GM19238 (cell line): ENCODE results near the gene SMARCD3.

Experiments
- DNase-seq: peaks from one replicate; pipeline ENCODE4 v3.0.0; 2011; ENCODE audit warnings: low spot score; ENCODE audit not compliant: insufficient read length

Gene SMARCD3

DNA sequence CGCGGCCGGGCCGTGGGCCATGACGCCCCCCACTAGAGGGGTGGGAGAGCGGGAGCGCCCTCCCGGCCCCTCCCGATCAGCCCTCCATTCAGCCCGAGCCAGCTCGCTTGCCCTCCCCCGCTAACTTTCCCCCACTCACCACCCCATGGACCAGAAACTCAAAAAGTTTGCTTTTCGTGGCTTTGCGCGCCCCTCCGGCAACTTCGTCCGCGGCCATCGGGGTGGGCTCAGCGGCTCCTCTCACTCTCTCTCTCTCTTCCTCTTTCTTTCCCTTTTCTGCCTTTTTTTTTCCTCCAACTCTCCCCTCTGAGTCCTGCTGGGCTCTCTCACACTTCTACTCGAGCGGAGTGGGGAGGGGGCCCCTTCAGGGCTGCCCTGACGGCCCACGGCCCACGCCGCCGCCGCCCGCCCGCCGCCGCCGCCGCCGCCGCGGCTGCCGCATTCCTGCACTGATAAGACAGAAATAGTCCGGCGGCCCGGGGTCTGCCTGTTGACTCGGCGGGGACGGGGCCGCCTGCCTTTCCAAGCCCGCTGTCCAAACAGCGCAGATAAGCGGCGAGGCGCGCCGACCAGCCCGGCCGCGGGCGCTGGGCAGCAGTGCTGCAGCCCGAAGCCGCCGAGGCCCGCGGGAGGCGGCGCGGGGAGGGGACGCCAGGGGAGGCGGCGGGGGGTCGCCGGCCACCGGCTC, at the start of gene SMARCD3:
Gene SMARCD3, minus strand, starts transcription at position 349 of the 688 bp plus-strand sequence. Its CDS starts 132 bp downstream, at position 217.
- DNase-seq = no peak

DNA sequence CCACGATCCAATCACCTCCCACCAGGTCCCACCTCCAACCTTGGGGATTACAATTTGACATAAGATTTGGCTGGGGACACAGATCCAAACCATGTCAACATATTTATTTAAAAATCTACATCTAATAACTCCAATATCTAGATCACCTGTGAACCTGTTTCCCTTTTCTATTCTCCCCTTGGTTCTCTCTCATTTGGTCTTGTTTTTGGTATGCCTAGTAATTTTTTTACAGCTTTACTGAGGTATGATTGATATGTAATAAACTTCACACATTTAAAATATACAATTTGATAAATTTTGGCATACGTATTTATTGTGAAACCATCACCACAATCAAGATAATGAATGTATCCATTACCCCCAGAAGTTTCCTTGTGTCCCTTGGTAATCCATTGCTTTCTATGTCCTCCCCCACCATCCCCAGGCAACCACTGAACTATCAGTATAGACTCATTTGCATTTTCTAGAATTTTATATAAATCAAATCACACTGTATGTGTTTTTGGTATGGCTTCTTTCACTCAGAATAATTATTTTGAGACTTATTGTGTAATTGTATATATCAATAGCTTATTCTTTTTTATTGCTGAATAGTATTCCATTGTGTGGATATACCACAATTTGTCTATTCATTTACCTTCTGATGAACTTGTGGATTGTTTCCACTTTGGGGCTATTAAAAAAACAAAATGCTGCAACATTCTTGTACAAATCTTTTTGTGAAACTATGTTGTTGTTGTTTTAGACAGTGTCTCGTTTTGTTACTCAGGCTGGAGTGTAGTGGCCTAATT, 47.9 kb upstream of the SMARCD3 start:
- no peak for DNase-seq

DNA sequence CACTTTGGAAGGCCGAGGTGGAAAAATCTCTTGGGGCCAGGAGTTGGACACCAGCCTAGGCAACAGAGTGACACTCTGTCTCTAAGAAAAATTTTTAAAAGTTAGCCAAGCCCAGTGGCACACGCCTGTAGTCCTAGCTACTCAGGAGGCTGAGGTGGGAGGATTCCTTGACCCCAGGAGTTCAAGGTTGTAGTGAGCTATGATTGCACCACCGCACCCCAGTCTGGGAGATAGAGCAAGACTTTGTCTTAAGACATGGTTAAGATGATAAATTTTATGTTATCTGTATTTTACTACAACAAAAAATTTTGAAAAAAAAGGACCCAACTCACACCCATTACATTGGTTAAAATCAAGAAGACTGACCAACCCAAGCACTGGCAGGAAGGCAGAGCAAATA, 44.4 kb upstream of the SMARCD3 start:
- DNase-seq = no peak

DNA sequence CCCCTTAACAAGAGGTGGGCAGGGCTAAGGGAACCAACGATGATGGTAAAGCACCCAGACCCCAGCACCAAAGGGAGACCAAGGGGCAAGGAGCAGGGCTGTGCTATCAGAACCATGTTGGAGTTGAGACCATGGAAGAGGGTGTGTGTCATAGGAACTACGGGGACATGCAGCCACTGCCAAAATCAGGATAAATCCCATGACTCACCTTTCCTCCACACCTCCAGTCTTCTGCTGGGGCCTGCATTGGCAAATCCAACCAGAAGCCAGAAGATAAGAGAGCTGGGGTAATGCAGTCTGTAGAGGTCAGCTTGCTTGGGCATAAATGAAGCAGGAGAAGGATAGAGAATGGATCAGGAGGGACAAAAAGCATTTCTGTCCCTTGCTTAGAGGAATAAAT, 42.7 kb upstream of the SMARCD3 start:
- DNase-seq = no peak

DNA sequence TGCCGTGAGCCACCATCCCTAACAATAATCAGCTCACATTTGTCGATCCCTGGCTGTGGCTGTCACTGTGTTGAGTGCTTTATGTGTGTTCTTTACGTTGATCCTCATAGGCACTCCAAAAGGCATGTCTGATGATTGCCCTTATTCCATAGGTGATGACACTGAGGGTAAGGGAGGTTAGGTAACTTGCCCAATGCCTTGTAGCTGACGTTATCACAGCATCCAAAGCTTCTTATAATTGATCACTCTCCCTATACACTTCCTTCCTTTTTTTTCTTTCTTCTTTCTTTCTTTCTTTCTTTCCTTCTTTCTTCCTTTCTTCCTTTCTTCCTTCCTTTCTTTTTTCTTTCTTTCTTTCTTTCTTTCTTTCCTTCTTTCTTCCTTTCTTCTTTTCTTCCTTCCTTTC, 41.9 kb upstream of the SMARCD3 start:
- no peak for DNase-seq

DNA sequence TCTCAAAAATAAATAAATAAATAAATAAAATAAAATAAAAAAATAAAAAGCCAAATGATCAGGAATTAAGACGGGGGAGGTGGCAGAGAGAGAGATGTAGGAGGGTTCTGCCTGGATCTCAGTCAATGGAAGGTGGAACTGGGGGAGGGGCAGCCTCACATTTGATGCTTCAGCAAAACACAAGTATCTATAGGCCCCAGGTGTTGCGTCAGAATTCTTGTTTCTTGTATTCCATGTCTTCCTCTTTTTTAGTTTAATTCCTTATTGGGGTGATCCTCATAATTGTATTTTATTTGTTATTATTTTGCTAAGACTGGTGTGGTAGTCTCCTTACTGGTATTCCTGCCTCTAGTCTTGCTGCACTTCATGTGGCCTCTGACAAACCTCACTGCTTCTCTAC, 41.4 kb upstream of the SMARCD3 start:
- DNase-seq = no peak

DNA sequence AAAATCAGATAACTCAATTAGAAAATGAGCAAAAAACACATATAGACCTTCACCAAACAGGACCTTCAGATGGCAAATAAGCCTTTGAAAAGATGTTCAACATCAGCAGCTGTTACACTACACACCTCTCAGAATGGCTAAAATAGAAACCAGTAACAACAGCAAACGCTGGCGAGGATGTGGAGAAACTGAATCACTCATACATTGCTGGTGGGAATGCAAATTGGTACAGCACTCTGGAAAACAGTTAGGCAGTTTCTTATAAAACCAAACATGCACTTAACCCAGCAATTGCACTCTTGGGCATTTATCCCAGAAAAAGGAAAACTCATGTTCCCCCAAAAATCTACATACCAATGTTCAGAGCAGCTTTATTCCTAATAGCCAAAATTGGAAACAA, 37.7 kb upstream of the SMARCD3 start:
- DNase-seq = no peak

DNA sequence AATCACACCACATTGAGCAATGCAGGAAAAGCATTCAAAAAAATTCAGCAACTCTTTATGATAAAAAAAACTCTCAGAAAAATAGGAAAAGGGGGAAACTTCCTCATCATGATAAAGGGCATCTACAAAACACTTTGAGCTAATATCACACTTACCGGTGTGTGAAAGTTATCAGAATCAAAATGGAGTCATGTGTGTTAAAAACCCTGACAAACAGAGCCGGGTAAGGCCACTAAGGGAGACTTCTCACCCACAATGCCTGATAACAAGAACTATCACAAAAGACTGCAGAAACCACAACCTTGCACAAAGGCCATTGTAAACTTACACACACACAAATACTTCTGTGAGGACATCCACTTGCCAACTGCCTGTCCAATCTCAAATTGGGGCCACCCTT, 34.8 kb upstream of the SMARCD3 start:
- no peak for DNase-seq

DNA sequence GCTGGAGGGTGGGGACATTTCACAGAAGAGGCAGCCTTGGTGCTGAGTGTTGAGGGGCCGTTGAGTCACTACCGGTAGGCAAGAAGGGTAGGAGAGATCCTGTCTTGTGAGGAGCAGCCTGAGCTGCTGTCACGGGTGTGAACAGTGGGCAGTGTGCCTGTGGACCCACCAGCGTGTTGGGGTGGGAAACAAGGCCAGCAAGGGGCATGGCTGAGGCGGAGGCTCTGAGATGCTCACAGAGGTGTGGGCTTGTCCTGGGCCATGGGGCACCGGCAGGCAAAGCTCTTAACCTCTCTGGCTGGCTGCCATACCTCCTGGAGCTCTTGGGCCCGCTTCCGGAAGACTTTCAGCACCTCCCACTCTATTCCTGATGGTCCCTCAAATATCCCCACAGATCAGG, 33.6 kb upstream of the SMARCD3 start:
- DNase-seq = no peak

DNA sequence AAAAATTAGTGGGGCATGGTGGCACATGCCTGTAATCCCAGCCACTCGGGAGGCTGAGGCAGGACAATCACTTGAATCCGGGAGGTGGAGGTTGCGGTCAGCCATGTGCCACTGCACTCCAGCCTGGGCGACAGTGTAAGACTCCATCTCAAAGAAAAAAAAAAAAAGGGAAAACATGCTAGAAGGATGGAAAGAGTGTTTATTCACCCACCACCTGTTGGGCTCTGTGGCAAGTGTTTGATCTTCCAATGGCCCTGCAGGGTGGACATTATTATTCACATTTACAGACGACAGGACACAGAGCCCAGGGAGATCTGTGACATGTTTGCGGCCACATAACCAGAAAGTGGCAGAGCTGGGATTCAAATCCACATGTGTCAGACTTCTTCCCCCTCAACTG, 33.2 kb upstream of the SMARCD3 start:
- DNase-seq = no peak

DNA sequence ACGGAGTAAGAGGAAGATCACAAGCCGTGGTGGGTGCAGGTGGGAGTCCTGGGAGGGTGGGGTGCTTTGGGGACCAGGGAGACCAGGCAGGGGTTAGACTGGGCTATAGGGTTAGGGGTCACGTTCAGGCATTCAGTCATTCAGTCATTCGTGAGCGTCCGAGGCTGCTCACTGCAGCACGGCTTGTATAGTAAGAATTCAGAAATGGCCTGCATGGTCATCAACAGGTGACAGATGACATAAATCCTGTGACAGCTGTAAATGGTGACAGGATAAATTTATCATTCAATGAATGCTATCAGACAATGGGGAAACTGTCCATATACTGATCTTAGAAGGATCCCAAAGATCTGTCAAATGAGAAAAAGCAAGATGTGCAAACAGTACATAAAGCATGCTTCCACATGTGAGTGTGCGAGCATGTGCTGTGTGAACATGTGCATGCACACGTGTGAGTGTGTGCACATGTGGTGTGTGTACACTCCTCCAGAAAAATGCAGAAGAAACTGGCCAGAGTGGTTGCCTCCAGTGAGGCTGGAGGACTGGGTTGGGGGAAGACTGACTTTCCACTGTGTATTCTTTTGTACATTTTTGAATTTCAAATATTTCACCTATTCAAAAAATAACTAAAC, 32.0 kb upstream of the SMARCD3 start:
- DNase-seq = no peak

DNA sequence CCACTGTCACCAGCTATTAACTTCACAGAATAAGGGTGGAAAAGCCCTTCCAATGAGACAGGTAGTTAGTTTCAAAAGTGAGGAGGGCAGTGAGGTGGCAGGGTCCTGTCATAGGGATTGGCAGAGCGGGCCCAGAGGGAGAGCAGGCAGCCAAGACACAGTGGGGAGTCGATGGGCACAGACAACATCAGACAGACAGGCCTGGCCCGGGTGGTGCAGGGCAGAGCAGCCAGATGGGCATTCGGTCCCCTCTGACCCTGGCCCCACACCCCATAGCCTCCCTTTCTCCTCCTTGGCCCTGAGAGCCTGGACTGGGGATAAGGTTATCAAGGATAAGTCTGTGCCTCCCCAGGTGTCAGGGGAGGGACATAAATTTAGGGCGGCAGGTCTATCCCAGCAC, 31.4 kb upstream of the SMARCD3 start:
- no peak for DNase-seq

DNA sequence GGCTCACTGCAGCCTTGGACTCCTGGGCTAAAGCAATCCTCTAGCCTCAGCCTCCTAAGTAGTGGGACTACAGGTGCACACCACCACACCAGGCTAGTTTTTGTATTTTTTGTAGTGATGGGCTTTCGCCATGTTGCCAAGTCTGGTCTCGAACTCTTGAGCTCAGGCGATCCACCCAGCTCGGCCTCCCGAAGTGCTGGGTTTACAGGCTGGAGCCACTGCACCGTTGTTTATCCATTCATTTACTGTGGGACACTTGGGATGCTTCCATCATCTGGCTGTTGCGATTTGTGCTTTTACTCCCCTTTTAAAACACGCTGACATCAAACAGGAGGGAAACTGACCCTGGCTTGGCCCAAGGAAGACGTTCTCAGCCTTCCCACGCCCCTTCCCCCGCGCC, 30.5 kb upstream of the SMARCD3 start:
- DNase-seq = no peak

DNA sequence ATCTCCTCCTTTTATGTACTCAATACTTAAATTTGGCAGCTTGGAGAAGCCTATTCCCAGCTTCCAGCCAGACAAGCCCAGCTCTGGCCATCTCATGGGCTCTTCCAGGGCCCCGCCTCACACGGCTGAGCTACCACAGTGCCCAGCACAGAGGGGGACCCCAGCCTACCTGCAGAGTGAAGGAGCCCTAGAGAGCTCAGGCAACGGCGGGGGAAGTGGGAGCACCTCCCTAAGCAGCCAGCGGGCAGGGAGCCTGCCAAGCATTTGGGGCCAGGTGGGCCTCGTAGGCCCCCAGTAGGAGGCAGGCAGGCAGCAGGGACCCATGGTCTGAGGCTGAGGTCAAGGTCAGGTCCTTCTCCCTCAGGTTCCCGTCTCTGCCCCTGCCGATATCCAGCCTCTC, 29.1 kb upstream of the SMARCD3 start:
- DNase-seq = no peak

DNA sequence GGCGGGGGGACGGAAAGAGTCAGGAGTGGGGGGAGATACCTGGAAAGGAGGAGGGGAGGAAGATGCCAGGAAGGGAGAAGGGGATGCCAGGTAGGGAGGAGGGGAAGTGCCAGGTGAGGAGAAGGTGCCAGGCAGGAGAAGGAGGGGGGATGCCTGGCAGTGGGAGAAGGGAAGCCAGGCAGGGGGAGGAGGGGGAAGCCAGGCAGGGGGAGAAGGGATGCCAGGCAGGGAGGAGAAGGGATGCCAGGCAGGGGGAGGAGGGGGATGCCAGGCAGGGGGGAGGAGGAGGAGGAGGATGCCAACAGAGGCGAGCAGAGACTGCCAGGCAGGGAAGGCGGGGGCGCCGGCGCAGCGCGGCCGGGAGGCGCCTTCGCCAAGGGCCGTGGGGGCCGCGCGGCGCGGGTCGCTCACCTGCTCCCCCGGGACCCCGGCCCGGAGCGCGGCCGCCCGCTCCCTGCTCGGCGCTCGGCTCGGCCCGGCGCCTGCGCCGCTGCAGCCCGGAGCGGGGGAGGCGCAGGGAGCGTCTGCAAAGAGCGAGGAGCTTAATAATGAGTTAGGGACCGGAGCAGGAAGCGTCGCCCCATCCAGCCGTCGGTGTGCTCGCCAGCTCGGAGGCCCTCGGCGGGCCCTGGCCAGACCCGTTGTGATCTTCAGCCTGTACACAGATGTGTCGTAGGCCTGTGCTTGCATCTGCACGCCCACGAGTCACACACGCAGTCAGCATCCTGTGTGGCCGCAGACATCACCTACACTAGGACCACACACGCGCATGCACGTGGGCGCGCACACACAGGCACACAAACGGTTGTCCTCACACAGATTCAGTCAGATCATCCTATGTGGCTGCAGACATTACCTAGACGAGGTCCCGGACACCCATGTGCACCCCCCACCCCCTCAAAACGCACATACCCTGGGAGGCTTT, 28.4 kb upstream of the SMARCD3 start:
- peak; percentile 60 for DNase-seq

DNA sequence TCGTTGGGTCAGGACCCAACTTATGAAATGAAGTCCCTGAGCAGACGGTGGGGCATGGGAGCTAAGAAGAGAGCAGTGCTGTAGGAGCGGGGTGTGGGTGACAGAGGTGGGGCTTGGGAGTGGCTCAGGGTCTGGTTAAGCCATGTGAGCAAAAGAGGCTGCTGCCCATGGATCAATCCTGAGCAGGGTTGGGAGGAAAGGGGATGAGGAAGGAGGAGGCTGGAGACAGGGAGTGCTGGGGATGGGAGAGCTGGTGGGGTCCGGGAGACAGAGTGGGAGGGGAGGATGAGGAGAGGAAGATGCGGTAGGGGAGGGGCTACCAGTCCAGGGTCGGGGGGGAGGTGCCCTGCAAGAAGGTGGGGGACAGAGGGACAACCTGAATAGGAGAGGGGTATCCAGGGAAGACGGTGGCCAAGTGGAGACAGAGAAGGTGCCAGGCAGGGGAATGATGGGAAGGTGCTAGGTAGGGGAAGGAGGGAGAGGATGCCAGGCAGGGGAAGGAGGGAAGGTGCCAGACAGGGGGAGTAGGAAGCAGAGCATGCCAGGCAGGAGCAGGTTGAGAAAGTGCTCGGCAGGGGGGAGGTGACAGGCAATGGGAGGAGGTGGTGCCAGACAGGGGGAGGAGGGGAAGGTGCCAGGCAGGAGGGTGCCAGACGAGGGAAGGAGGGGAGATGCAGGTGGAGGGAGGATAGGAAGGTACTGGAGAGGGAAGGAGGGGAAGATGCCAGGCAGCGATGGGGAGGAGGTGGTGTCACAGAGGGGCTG, 27.5 kb upstream of the SMARCD3 start:
- DNase-seq = no peak

DNA sequence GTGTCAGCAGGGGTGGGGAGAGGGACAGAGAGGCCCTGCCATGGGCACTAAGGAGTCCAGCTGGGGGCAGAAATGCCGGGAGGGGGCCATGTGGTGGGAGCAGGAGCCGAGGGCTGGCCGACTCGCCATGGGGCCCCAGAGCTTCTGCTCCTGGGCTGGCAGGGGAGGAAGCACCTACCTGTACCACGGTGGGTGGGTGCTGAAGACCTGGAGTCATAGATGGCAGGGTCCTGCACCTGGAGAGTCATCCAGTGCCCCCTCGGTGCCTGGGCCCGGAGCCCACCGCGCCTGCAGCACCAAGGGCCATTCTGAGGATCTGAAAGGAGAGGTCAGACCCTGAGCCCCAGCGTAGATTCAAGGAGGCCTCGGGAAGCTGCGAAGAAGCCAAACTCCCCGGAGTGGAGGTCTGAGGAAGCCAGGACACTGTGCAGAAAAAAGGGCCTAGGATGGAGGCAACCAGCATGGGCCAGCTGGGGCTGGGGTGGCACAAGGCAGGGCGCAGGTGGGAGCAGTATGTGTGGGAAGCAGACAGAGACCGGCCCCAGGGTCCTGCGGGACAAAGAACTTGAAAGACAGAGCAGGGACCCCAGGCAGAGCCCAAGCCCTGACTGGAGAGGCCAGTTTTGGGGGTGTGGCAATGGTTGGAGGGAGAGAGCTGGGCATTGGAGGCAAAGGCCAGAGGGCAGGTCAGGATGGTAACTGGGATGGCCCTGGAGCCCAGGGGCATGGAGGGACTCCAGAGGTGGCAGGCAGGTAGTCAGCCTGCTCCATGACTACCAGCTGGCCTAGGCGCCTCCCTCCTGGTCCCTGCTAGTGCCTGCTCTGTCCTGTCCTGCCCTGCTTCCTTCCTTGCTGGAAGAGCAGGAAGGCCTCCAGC, 26.7 kb upstream of the SMARCD3 start:
- DNase-seq = no peak

DNA sequence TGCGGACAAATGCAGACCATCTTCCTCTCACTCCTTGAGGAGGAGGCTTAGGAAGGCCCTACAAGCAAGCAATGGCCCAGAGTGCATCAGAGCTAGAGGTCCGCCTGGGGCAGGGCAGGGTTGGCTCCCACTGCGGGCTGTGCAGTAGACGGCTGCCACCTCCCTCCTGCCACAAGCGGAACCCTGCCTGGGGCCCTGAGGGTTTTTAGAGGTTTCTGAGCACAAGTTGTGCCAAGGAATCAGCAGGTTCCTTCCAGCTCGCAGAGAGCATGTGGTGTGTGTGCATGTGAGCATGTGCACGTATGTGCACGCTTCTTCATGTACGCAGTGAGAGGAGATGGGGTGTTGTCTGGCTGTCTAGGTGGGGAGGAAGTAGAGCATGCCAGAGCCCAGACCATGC, 25.9 kb upstream of the SMARCD3 start:
- no peak for DNase-seq

DNA sequence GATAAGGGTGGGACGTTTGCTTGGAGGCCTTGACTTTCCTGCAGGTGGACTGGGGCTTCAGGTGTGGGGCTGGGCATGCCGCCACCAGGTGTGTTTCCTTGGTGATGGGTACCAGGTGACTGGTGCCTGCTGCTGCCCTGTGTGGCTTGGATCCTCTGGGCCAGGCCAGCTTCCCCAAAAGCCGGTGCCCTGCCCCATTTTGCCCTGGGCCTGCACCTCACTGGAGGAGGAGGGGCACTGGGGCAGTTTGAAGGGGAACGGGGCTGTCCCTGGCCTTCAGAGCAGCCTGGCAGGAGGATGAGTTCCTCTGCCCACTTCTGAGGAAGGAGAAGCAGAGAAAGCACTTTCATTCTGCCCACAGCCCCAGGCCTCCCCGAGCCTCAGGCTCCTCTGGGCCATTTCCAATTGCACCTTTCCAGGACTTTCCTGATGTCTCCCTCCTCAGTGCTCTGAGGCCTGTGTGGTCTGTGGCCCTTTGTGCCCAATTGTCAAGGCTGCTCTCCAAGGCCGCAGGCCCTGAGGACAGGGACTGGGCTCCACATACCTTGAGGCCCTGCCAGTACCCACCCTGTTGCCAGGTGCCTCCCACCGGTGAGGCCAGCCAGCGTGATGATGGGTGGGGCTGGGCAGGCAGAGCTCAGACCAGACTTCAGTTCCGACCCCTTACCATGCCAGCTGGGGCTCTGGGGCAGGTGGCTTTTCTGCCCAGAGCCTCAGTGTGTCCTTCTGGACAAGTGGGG, 25.3 kb upstream of the SMARCD3 start:
- no peak for DNase-seq
